SJCRH30 (cell line): Measurements from ENCODE around the gene CTNNA3. TPM values are rescaled to one million over a fixed set of nuclear protein-coding genes. Genes with fewer than 3 reads are reported as not detected.
A peak's percentile ranks its signal among the peaks of the same experiment; 100 is the strongest.
"Not testable (repeated sequence)": the region's sequence is repeated elsewhere in the genome, so short reads cannot be mapped to it uniquely, and the experiment has no call there.

Source experiments
- DNase-seq, 2 experiments: peaks; one replicate each; pipeline ENCODE4 v3.0.0-alpha.2; 2015 to 2020
- H3K27ac ChIP-seq: fragments of 250-450 bp; sonication (Bioruptor Pico); 2 replicates; pipeline ENCODE4 v1.5.1; 2020; ENCODE audit warnings: mild to moderate bottlenecking, moderate library complexity
- H3K27me3 ChIP-seq: fragments of 250-450 bp; sonication (Bioruptor Pico); 2 replicates; pipeline ENCODE4 v1.5.1; 2020; ENCODE audit warnings: mild to moderate bottlenecking, moderate library complexity
- H3K36me3 ChIP-seq: fragments of 250-450 bp; sonication (Bioruptor Pico); 2 replicates; pipeline ENCODE4 v1.5.1; 2020; ENCODE audit warnings: mild to moderate bottlenecking, moderate library complexity
- H3K4me1 ChIP-seq: fragments of 250-450 bp; sonication (Bioruptor Pico); 2 replicates; pipeline ENCODE4 v1.5.1; 2020; ENCODE audit warnings: mild to moderate bottlenecking, moderate library complexity
- H3K4me3 ChIP-seq: fragments of 250-450 bp; sonication (Bioruptor Pico); 2 replicates; pipeline ENCODE4 v1.5.1; 2020; ENCODE audit warnings: mild to moderate bottlenecking, moderate library complexity
- H3K9me3 ChIP-seq: fragments of 250-450 bp; sonication (Bioruptor Pico); replicated peaks from 2 replicates; pipeline ENCODE4 v1.5.1; 2020; ENCODE audit warnings: mild to moderate bottlenecking, moderate library complexity
- total RNA-seq: library from RNA; depleted of rRNA; stranded (reverse); fragments of >200 nt; shearing (Covaris generic); gene quantifications from 2 replicates; pipeline ENCODE4 v1.2.3, GENCODE V29; 2014

CTNNA3 gene
- total RNA-seq, 1 experiment from 2014 or later: 2.7 TPM

GRCh38 chr10:67473850-67474633 lies 222.0 kb downstream of the CTNNA3 start:
- Histone ChIP-seq H3K4me3 (no peak overlapping the region), H3K27ac (no peak overlapping the region), H3K36me3 (no peaks in the 10 kb centered on the region), H3K9me3 (no peaks in the 10 kb centered on the region), H3K27me3 (no peaks in the 10 kb centered on the region), H3K4me1 (no peaks in the 10 kb centered on the region)
- no peak for DNase-seq

- Histone ChIP-seq H3K9me3 (no peaks in the 10 kb centered on the region), H3K27me3 (no peaks in the 10 kb centered on the region), H3K4me1 (no peaks in the 10 kb centered on the region), H3K36me3 (no peaks in the 10 kb centered on the region), H3K4me3 (no peak overlapping the region), H3K27ac (no peak overlapping the region)
- DNase-seq: no peak
Observed at GRCh38 chr10:67471022-67471421, 225.0 kb downstream of the CTNNA3 start.

GRCh38 chr10:67464278-67464677 lies 231.7 kb downstream of the CTNNA3 start:
- Histone ChIP-seq H3K27ac (no peak overlapping the region), H3K4me3 (no peak overlapping the region), H3K27me3 (no peaks in the 10 kb centered on the region), H3K9me3 (no peaks in the 10 kb centered on the region), H3K36me3 (no peaks in the 10 kb centered on the region), H3K4me1 (no peaks in the 10 kb centered on the region)
- DNase-seq: no peak

GRCh38 chr10:67452892-67453291 lies 243.1 kb downstream of the CTNNA3 start:
- Histone ChIP-seq H3K4me1 (no peaks in the 10 kb centered on the region), H3K27ac (no peak overlapping the region), H3K36me3 (no peaks in the 10 kb centered on the region), H3K4me3 (no peak overlapping the region), H3K9me3 (no peaks in the 10 kb centered on the region), H3K27me3 (no peaks in the 10 kb centered on the region)
- DNase-seq: peak in 1 of 2 experiments; percentile 2

GRCh38 chr10:67438605-67439304 lies 257.2 kb downstream of the CTNNA3 start:
- no peaks in the 10 kb centered on the region for H3K9me3 ChIP-seq

GRCh38 chr10:67433276-67433675 lies 262.7 kb downstream of the CTNNA3 start:
- Histone ChIP-seq H3K4me3 (no peak overlapping the region), H3K27me3 (no peaks in the 10 kb centered on the region), H3K4me1 (no peaks in the 10 kb centered on the region)

More at GRCh38 chr10:67438605-67439304, 257.2 kb downstream of the CTNNA3 start:
- H3K4me1 ChIP-seq: no peaks in the 10 kb centered on the region
- H3K36me3 ChIP-seq: no peaks in the 10 kb centered on the region
- no peaks in the 10 kb centered on the region for H3K27me3 ChIP-seq
- DNase-seq: no peak
- no peak overlapping the region for H3K27ac ChIP-seq
- no peak overlapping the region for H3K4me3 ChIP-seq

GRCh38 chr10:67402620-67403019 lies 293.4 kb downstream of the CTNNA3 start:
- DNase-seq: no peak
- Histone ChIP-seq H3K9me3 (no peaks in the 10 kb centered on the region), H3K36me3 (no peaks in the 10 kb centered on the region), H3K27ac (no peak overlapping the region), H3K4me1 (no peaks in the 10 kb centered on the region), H3K27me3 (no peaks in the 10 kb centered on the region), H3K4me3 (no peak overlapping the region)

More at GRCh38 chr10:67433276-67433675, 262.7 kb downstream of the CTNNA3 start:
- DNase-seq: no peak
- H3K9me3 ChIP-seq: no peaks in the 10 kb centered on the region
- H3K36me3 ChIP-seq: no peaks in the 10 kb centered on the region
- H3K27ac ChIP-seq: no peak overlapping the region

- no peaks in the 10 kb centered on the region for H3K9me3 ChIP-seq
- no peak for DNase-seq
- no peak overlapping the region for H3K4me3 ChIP-seq
- H3K27me3 ChIP-seq: no peaks in the 10 kb centered on the region
- H3K4me1 ChIP-seq: no peaks in the 10 kb centered on the region
- H3K36me3 ChIP-seq: no peaks in the 10 kb centered on the region
- H3K27ac ChIP-seq: no peak overlapping the region
Observed at GRCh38 chr10:67401711-67402110, 294.3 kb downstream of the CTNNA3 start.

- DNase-seq: not testable (repeated sequence)
Observed at GRCh38 chr10:67386841-67387533, 309.0 kb downstream of the CTNNA3 start.

GRCh38 chr10:67386260-67386659 lies 309.7 kb downstream of the CTNNA3 start:
- no peak for DNase-seq
- H3K27me3 ChIP-seq: no peaks in the 10 kb centered on the region
- peaks cover 5% of the 10 kb centered on the region for H3K4me1 ChIP-seq
- H3K36me3 ChIP-seq: no peaks in the 10 kb centered on the region
- H3K9me3 ChIP-seq: no peaks in the 10 kb centered on the region
- no peak overlapping the region for H3K27ac ChIP-seq
- H3K4me3 ChIP-seq: no peak overlapping the region

More at GRCh38 chr10:67386841-67387533, 309.0 kb downstream of the CTNNA3 start:
- not testable (repeated sequence) for H3K27me3 ChIP-seq, H3K4me3 ChIP-seq, H3K4me1 ChIP-seq, H3K9me3 ChIP-seq, H3K27ac ChIP-seq, H3K36me3 ChIP-seq

GRCh38 chr10:67385566-67385965 lies 310.4 kb downstream of the CTNNA3 start:
- H3K9me3 ChIP-seq: no peaks in the 10 kb centered on the region
- H3K27me3 ChIP-seq: no peaks in the 10 kb centered on the region
- no peaks in the 10 kb centered on the region for H3K36me3 ChIP-seq
- peak; percentile 58 to 61 for DNase-seq
- peaks cover 5% of the 10 kb centered on the region for H3K4me1 ChIP-seq
- H3K4me3 ChIP-seq: no peak overlapping the region
- H3K27ac ChIP-seq: no peak overlapping the region

GRCh38 chr10:67385089-67385488 lies 310.9 kb downstream of the CTNNA3 start:
- DNase-seq: peak in 1 of 2 experiments; percentile 1
- H3K4me3 ChIP-seq: no peak overlapping the region
- H3K36me3 ChIP-seq: no peaks in the 10 kb centered on the region
- H3K27ac ChIP-seq: no peak overlapping the region
- H3K9me3 ChIP-seq: no peaks in the 10 kb centered on the region
- H3K4me1 ChIP-seq: peaks cover 5% of the 10 kb centered on the region
- no peaks in the 10 kb centered on the region for H3K27me3 ChIP-seq

GRCh38 chr10:67331121-67331910 lies 364.7 kb downstream of the CTNNA3 start:
- Histone ChIP-seq H3K4me3 (no peak overlapping the region), H3K9me3 (no peaks in the 10 kb centered on the region), H3K4me1 (no peaks in the 10 kb centered on the region), H3K36me3 (no peaks in the 10 kb centered on the region), H3K27me3 (no peaks in the 10 kb centered on the region), H3K27ac (no peak overlapping the region)
- no peak for DNase-seq
